Activated CD8-positive, alpha-beta memory T cell treated with anti-CD3 and anti-CD28 coated beads, Interleukin-2, amount 50 U/mL, for 1 hour (primary cell): ENCODE data around the gene IER5L.

Source experiments
- DNase-seq: peaks from one replicate; pipeline ENCODE4 v3.0.0-alpha.2; 2020; ENCODE audit errors: extremely low read depth

IER5L gene

DNA sequence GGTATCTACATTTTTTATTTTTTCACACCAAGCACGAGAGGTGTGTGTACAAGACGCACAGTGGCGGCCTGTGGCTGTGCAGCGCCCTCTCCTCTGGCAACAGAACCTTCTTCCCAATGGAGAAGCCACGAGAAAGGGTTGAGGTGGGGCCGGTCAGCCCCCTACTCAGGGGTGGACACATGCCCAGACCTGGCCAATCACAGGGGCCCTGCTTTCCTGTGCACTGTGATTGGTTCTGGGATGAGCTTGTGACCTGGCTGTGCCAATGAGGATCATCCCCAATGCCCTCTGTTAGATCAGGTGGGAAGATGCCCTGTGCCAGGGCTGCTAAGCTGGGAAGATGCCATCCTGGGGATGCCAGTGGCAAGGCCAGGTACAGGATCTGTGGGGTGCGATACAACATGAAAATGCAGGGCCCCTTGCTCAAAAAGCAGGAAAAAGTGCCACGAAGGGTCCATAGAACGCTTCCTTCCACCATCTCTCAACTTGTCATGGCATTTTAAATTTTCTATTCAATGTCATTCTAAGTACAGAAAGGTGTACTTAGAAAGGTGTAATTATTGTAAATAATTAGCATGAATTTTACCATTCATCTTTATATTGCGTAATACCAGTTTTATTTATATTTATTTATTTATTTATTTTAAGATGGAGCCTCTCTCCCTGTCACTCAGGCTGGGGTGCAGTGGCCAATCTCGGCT is 15.4 kb downstream of the IER5L start:
- DNase-seq = no peak

DNA sequence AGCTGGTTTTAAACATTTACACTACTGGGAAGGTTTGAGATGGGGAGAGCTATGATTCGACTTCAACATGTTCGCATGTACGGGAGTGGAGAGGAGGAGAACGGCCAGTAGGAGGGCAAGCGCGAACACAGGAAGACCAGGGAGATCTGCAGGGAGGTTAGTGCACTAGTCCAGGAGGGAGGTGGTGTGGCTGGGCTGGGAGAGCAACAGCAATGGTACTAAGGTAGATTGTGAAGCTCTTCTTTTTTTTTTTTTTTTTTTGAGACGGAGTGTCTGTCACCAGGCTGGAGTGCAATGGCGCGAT is 16.6 kb downstream of the IER5L start:
- DNase-seq = no peak

DNA sequence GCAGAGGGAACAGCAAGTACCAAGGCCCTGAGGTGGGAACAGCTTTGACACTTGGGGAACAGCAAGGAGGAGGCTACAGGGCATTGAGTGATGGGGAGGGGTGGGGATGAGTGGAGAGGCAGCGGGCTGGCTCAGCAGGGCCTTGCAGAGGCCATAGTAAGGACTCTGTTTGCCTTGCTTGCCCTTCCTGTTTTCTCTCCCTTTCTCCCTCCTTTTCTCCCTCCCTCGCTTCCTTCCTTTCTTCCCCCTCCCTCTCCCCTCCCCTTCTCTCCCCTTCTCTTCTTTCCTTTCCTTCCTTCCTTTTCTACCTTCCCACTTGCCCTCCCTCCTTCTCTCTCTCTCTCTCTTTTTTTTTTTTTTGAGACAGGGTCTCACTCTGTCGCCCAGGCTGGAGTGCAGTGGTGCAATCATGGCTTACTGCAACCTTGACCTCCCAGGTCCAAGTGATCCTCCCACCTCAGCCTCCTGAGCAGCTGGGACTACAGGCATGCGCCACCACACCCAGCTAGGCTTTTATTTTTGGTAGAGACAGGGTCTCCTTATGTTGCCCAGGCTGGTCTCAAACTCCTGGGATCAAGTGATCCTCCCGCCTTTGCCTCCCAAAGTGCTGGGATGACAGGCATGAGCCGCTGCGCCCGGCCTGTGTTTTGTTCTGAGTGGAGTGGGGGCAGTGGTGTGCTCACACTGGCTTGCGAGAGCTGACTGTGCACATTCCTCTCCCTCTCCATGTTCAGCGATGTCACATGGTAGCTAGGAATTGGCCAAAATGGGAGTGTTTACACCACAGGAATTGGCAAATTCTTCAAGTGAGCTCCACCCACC is 17.1 kb downstream of the IER5L start:
- no peak for DNase-seq

DNA sequence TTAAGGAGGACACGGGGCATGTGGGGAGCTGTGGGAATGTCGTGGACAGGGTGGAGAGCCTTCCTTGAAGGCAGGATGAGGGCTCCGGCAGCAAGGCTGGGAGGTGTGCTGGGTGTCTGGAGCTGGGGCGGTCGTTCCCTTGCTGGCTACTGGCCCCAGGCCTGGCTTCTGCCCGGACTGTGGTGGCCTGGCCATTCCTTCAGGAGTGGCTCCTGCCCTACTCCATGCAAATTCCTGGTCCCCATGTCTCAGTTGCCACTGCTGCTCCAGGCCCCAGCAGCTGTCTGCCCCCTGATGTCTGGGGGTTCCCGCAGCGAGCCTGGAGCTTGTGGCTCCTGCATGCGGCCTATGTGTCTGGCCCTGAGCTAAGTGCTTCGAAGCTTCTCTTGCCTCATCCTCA is 21.9 kb downstream of the IER5L start:
- DNase-seq = no peak

DNA sequence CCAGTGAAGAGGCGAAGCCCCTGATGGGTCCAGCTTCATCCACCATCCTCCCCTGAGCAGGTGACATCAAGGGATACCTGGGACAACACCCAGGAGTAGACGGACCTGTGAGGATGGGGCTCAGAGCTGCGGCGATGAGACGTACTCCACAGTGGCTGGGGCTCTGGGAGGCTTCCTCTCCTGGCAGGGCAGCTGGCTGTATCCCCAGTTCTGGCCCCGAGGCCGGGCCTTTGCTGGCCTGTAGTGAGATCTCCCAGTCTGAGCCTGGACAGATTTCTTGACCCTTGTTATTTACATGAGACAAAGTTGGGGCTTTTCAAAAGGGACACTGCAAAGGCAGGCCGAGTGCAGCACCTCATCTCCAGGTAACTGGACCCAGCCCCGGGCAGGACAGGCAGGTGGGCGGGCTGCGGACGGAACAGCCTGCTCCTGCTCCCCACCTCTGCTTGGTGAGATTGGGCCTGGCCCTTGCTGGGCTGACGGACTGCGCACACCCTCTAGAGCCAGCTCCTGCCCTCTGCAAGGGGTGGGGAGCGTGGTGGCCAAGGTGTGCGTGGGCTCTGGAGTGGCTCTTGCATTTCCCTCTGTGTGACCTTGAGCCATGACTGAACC is 23.1 kb downstream of the IER5L start:
- DNase-seq = no peak

DNA sequence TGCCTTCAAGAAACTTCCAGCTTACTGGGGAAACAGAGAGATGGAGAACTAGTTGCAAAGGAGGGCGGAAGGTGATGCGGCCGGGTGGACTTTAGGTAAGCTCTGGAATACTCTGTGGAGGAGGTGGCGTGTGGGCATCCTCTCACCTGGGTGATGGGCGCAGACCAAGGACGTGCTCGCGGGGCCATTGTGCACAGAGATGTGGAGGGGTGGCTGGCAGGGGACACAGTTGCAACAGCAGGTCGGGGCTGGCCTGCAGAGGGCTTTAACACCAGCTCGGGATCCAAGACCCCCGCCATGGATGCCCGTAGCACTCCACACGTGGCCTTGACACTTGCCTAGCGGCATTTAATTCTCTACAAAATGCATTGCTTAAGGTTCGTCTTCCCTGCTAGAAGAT is 26.6 kb downstream of the IER5L start:
- no peak for DNase-seq

DNA sequence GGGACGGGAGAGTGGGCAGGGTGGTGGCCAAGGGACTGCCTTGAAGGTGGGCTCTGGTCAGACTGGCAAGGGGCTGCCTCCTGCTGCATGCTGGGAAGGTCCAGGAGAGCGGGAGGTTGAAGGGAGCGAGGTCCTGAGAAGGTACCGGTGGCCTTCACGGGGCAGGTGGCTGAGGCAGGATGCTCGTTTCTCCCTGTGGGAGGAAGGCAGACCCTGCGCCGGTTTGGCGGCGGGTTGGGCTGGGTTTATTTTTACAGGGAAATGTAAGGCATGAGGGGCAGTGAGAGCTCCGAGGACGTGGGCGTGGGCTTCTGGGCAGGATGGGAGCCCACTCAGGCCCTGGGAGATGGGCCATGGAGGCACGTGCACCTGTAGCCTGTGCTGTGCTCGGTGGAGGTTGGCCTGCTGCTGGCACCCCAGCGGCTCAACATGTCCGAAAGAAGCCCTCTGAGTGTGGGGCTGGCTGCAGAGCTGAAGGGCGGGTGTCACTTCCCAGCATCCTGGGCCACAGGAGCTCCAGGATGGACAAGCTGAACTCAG is 27.3 kb downstream of the IER5L start:
- DNase-seq = no peak

DNA sequence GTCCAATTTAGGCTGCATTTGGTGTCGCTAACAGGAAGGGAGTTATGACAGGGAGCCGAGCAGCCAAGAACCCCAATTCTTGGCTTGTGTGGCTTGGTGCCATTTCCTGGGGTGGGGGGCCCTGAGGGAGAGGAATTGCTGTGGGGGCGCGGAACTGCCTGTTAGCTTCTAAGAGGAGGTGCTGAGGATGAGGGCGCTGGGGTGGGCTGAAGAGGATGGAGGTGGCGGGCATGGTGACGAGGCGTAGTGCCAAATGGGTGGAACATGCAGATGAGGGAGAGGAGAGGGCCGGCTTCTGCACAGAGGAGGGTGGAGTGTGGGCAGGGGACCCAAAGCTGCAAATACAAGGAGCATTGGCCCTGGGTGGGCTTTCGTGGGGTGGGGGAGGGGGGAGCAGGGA is 27.9 kb downstream of the IER5L start:
- no peak for DNase-seq

DNA sequence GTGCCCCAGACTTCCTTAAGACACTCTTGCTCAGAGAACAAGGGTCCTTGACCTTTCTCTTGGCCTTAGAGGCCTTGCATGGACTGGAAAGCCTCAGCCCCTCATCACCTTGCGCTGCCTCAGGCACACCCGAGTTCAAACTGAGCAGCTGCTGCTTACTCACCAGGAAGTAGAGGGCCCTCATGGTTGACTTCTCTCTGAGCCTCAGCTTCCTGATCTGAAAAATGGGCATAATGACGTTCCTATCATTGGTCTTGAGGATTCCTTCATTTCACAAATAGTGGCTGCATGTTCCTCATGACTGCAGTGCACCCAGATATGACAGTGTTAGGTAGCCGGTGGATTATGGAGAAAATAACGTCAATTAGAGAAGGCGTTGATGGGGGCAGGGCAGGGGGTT is 28.6 kb downstream of the IER5L start:
- DNase-seq = no peak

DNA sequence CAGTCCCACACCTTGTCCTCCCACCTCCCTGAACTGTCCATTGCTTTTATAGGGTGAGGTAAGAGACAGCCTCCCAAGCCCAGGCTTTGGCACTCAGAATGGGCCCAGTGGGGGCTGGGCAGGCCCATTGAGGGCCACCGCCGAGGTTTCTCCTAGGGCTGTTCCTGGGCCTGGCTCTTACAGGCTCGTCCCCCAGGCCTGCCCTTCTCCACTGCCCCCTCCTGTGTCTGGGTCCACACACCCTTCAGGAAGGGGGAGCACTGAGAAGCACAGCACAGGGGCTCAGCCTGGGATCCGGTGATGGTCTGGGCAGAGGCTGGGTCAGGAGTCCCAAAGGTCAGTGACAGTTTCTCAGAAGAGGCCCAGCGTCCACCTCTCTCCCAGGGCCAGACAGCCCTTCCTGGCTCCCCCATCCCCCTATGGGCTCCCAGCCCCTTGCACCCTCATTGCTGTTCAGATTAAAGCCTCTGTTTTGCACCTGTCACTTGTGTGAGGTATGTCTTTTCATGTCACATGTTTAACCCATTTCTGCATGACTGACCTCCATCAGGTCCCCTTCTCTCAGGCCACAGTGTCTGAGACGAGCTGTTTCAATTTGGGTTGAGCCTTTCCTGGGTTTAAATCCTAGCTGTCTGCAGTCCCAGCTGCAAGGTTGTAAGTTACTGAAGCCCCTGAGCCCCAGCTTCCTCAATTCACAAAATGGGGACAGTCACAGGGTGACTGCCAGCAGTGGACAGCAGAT is 29.4 kb downstream of the IER5L start:
- no peak for DNase-seq

DNA sequence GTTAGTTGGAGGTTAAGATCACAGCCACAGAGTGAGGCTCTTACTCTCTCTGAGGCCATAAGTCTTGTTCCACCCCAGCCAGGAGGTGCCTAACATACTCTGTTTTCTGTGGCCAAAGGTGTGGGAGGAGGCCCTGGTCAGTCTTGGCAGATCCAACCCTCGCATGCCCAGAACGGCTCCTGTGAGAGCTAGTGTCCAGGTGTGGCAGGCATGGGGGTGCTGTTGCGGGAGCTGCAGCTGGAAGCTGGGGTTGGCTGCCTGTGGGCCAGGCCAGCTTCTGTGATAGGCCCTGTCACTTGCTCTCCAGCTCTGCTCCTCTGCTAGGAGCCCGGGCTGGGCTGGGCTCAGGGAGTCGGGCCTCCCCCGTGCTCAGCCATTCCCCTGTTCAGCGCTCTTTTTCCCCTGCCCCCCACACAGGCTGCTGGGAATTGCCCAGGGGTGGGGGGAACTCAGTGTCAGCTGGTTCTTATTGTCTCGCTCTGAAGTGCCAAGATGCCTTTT is 31.6 kb downstream of the IER5L start:
- no peak for DNase-seq

DNA sequence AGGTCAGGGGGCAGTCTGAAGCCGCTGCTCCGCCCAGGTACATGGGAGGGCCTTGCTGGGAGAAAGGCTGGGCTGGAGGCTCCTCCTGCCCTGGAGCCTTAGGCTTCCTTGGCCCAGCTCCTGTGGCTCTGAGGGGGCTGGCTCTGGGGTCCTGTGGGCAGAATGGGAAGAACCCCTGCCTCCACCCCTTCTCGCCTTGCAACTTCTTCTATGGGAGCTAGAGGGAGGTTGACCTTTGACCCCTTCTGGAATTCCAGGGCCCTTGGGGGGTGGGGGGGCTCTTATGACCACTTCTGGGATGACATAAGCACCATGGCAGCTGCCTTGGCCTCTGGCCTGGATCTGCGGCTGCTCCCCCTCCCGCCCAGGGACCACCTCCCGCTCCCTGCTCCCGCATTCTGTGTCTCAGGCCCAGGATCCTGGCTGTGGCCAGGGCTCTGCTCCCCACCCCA is 32.2 kb downstream of the IER5L start:
- DNase-seq = no peak

DNA sequence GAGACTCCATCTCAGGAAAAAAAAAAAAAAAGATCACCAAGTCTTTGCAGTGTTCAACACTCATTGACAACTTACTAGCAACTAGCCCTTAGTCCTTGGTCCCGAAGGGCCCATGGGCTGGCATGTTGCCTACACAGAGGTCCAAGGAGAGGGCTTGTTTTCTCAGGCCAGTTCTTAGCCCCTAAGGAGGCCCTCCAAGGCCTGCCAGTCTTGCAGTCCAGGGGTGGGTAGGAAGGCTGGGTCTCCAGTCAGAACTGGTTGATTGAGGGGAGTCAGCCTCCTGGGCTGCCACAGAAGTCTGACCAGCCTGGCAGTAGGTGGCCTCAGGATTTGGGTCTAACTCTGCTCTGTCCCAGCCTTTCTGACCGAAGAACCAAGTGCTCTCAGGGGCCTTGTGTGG is 32.7 kb downstream of the IER5L start:
- no peak for DNase-seq

DNA sequence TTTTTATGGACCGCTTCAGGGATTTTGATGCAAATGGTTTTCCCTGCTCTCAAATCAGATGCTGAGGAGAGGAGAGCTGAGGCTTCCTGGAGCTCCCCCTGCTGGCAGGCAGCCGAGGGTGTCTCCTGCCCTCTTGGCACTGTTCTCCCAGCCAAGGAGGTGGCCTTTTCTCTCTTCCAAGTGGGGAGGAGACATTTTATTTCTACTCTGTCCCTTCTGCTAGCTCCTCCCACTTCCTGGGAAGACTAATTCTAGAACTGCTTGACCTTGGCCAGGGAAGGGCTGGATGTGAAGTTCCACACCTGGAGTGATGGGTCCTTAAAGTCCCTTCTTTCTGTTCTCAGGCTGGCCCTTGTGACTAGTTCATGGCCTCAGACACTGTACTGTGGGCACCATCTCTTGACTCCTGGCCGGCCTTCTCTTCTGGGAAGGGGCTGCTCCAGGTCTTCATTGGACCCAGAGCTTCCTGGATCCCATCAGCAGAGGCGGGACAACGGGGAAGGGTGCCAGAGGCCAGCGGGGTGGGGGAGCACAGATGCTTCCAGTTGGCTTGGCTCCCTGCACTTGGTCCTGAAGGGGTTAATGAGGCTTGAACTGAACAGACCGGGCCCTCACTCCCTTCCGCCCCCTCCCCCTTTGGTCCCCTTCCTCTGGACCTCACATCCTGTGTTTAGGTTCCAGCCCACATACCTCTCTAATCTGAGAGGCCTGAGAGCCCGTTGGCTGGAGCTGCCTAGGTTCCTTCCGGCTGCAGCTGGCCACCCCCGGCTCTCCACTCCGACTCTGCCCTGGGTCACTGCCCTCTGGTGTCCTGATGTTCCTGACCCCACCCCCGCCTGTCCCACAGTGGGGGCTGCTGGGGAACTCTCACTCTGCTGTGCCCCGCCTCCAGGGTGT is 34.8 kb downstream of the IER5L start:
- DNase-seq = peak; percentile 20

DNA sequence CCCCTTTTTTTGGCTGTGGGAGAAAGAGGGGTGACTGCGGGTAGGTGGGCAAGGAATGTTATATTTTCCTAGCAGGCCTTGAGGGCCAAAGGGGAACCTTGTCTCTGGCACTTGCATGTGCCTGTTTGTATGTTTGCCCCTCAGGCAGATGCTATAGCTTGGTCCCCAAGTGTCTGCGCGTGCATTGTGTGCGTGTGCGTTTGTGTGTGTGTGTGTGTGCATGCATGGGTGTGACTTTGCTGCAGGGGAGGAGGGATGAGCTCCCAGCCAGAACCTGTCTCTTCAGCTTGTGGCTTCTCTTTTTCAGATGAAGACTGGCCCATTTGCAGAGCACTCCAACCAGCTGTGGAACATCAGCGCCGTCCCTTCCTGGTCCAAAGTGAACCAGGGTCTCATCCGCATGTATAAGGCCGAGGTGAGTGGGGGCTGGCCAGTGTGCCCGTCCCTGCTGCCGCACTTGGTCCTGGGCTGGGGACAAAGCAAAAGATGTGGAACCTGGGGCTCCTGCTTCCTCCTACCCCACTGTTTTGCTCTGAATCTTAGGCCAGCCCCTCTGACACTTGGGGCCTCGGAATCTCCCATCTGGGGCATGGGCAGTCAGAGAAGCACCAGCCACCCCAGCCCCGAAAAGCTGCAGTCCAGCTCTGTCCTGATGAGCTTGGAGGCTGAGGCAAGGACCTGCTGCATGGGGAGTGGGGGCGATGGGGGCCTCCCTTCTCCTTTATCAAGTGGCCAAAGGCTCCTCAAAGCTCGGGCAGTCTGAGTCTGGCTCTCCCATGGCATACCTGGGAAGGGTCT is 35.7 kb downstream of the IER5L start:
- no peak for DNase-seq

DNA sequence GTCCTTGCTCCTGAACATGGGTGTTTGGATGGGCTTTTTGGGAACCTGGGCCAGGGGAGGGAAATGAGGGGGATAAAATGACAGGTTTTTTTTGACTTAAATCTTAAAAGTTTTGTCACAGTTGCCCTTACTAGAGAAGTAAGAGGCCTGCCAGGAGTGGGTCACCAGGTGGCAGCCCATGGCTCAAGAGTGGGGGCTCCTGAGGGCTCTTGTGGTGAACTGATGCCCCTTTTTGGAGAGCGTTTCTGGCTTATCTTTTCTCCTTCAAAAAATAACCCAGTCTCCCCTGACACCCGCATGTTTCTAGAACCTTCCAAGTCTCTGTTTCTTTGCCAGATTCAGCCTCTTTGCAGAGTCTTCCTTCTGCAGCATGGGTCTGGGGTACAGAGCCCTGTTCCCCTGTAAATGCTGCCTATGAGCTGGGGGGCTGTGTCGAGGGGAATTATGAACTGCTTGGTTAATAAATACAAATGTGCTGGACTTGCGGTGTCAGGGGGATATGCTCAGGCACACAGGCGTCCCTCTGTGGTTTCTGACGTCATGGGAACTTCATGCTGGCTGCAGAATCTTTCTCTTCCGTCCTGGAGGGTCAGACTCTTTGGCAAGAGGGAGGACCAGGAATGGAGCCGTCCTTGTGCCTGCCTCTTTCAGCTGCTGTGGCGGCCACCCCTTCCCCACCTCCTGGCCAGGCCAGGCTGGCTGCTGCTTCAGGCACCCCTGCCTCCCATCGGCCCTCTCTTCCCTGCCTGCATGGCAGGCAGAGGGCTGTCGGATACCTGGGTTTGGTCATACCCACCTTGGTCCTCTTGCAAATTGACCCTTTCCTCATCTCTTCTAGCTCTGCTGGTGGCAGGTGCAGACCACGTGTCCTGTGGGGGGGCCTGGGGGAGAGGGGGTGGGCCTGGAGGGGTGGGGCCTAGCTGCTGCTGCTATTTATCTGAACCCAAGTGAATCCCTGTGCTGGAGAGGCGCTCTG is 36.7 kb downstream of the IER5L start:
- DNase-seq = no peak

DNA sequence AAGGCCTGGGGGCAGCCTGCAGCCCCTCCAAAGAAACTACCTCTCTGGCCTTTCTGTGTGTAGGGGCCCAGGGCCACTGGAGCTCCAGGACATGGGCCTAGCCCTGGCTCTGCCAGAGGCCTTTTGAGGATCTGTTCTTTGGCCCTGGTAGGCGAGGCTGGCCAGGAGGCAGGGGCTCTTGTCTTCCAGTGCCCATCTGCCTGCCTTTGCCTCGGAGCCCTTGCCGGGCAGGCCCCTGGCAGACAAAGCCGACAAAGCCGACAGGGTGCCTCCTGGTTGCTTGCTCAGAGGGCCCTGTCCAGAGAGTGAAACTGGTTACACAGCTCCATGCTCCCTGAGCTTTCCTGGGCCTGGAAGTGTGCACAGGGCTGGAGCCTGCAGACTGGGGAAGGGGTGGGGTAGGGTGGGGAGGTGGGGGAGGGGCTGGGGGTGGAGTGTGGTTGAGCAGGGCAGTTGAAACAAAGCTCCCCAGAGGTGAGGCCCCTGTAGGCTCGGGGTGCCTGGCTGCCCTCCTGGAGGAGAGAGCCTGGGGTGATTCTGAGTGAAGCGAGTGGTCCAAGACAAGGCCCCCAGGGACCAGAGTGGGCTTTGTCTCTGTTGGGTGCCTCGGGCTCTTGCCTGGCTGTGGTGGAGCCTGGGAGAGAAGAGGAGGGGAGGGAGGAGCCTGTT is 37.5 kb downstream of the IER5L start:
- DNase-seq = no peak

DNA sequence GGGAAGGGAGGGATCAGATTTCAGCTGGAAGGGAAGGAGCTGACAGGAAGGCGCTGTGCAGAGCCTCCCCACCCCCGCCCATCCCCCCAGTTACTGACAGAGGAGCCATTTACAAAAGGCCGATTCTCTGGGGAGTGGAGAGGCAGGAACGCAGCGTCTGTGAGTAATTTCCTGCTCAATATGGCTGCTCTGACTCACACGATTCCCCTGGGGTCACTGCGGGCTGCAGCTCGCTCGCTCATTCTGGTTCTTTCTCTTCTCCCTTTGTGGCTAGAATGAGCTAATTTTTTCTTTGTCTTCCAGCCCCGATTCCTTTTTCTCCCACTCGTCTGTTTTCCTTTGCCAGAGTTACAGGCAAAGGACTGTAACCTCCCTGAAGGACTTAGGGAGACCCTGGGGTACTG is 38.1 kb downstream of the IER5L start:
- DNase-seq = peak; percentile 81
